Suppressor macrophage treated with lipopolysaccharide for 4 hours (primary cell): ENCODE results near the gene SLC29A4.
A peak's percentile ranks its signal among the peaks of the same experiment; 100 is the strongest.

Source experiments
- DNase-seq: peaks from one replicate; pipeline ENCODE4 v3.0.0-alpha.2; 2020

SLC29A4 gene

GRCh38 chr7:5324961-5325360, 42.2 kb downstream of the SLC29A4 start:
- DNase-seq = no peak

- no peak for DNase-seq
These were observed 47.5 kb downstream of the SLC29A4 start for GRCh38 chr7:5330288-5330687.

GRCh38 chr7:5332579-5332978, 49.8 kb downstream of the SLC29A4 start:
- no peak for DNase-seq

DNA sequence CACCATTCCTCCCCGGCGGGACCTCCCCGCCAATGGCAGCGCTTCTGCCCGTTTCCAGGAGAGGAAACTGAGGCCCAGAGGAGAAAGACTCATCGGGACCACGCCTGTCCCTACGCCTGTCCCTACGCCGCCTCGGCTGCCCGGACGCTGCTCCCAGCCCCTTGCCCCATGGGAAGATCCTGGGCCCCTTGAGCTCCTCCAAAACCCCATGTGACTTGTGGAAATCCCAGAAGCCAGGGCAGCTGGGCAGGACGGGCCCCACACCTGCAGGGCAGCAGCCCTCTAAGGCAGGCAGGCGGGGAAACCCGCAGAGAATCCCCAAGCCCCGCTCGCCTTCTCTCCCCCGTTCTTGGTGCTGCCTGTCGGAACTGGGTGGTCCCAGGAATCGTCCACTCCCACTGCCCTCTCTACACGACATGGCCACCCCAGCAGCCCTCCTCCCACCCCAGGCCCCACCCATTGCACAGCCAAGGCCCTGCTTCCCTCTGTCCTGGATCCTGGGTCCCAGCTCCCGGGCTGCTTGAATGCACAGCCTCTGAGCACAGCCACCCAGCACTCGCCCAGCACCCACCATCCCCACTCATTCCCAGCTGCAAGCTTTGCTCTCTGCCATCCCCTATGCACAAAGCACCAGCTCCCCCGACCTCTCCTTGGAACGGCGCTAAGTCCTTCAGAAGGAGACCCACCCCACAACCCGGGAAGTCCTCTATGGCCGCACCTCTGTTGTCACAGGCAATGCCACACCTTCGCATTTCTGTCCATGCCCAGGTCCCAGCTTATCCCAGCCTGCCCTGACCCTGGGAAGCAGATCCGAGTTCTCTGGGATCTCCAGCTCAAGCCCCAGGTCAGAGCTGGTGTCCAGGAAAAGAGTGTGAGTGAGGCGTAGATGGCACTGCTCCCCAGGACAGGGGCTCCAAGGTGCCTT, 50.6 kb downstream of the SLC29A4 start:
- no peak for DNase-seq

- no peak for DNase-seq
These were observed 51.9 kb downstream of the SLC29A4 start for GRCh38 chr7:5334671-5335070.

GRCh38 chr7:5337047-5337446, 54.3 kb downstream of the SLC29A4 start:
- DNase-seq = no peak

DNA sequence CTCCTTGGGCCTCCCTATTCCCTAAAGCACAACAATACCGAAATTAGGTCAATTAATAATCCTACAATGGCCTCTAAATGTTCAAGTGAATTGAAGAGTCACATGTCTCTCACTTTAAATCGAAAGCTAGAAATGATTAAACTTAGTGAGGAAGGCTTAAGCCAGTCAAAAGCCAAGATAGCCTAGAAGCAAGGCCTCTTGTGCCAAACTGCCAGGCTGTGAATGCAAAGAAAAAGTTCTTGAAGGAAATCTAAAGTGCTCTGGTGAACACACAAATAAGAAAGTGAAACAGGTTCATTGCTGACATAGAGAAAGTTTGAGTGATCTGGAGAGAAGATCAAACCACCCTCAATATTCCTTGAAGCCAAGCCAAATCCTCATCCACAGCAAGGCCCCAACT, 57.2 kb downstream of the SLC29A4 start:
- DNase-seq = no peak

- DNase-seq = no peak
These were observed 59.9 kb downstream of the SLC29A4 start for GRCh38 chr7:5342631-5343030.

DNA sequence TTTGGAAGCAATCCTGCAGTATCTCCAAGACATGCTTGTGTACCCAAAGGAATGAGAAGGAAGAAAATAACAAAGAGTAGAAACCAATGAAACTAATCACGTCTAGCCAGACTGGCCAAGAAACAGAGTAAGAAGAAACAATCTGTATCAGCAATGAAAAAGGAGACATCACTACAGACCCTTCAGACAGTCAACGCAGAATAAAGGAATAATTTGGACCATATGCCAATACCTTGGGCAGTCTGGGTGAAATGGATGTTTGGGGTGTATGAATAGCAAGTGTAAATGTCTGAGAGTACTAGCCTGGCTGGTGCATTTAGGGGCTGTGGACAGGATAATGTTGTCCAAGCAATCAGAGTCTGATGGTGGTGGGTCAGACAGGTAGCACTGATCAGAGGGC, 61.1 kb downstream of the SLC29A4 start:
- DNase-seq = no peak

GRCh38 chr7:5344342-5344741, 61.6 kb downstream of the SLC29A4 start:
- DNase-seq = no peak

GRCh38 chr7:5345171-5345570, 62.4 kb downstream of the SLC29A4 start:
- DNase-seq = no peak

DNA sequence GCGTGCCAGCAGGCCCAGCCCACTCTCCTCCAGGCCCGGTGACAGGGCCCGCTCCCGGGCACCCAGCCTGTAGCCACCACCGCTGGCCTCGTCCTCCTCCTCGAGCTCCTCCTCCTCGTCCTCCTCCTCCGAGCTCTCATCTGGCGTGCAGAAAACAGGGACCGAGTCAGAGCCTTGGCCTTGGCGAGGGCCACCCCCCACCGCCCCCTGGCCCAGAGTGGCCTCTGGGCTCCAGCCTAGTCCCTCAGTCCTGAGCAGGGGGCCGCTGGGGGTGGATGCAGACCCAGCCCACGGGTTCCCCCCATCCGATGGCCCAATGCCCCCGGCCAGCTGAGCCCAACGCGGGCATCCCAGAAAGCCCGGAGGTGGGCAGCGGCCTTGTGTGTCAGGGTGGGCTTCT, 62.9 kb downstream of the SLC29A4 start:
- no peak for DNase-seq

DNA sequence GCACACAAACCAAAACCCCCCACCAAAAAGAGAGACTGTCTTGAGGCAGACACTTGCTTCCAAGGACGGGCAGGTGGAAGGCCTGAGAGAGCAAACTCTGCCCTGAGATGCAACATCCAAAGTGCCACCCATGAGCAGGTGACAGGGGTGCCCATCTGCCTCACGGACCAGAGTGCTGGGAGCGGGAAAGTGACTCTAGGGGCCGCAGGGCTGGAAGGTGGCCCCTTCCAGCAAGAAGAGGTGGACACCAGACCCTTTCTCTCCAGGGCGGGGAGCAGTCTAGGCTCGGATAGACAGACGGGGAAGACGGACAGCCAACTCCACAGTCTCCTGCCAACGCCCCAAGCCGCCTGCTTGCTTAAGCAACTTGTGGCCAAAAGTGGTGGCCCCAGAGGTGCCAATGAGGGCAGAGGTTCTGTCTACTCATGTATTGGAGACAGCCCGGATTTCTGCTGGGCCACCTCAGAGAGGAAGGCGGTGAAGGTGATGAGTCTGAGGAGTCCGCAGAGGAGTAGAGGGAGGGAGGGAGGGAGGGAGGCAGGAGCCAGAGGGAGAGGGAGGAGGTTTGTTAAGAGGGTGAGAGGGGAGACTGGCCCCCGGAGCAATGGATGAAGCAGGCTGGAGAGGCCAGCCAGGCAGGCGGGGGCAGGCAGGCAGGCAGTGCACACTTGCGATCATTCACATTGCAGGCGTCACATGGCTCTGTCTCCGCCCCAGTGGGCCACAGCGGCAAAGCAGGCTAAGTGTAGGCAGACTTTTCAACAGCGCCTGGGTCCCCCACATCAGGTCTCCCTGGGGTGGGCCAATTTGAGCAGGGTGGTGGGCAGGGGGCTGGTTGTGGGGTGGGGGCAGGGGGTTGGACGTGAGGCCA, 65.6 kb downstream of the SLC29A4 start:
- DNase-seq = no peak

- DNase-seq = no peak
These were observed 66.2 kb downstream of the SLC29A4 start for GRCh38 chr7:5349005-5349380.

GRCh38 chr7:5349437-5350173, 66.9 kb downstream of the SLC29A4 start:
- DNase-seq = no peak

DNA sequence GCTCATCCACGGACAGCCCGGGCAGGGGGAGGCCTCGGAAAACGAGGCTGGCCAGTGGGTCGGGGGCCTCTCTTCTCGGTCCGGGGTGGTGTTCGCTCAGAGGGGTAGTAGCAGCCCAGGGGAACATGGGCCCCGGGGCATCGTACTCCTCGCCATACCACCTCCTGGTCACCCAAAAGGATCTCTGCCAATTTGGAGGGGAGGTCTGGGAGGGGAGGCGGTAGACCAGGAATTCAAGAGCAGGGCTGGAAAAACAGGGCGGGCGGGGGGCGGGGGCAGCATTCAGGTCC, 67.4 kb downstream of the SLC29A4 start:
- no peak for DNase-seq

DNA sequence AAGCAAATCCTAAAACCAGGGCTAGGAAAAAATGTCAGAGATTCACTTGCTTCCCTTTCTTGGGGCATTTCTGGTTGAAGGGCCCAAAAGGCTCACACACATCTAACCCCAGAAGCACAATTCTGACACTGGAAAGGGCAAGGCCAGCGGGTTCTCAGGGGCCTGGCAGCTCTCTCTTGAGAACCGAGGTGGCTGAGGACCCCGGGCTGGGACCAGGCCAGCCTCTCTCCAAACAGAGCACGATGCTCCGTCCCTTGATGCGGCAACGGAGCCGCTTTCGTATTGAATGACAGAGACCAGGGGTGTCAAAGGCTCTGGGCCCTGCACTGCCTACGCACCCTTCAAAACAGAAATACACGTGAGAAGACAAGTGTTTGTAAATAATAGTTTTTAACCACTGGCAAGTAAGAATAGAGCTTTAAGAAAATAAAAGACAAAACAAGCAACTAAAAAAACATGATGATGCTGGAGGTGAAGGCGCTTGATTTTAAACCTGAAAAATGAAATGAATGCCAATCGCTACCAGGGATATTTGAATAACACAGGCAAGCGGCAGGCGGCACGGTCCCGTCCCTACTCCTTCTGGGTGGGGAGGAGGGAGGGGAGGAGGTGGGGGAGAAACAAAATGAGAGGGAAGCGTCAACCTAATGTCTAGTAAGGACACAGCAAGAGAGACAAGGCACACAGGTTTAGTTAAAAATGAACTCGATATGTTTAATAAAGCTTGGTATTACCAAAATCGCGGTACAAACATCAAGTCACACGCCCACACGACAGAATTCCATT, 68.0 kb downstream of the SLC29A4 start:
- no peak for DNase-seq

- DNase-seq = no peak
These were observed 68.9 kb downstream of the SLC29A4 start for GRCh38 chr7:5351507-5352265.

DNA sequence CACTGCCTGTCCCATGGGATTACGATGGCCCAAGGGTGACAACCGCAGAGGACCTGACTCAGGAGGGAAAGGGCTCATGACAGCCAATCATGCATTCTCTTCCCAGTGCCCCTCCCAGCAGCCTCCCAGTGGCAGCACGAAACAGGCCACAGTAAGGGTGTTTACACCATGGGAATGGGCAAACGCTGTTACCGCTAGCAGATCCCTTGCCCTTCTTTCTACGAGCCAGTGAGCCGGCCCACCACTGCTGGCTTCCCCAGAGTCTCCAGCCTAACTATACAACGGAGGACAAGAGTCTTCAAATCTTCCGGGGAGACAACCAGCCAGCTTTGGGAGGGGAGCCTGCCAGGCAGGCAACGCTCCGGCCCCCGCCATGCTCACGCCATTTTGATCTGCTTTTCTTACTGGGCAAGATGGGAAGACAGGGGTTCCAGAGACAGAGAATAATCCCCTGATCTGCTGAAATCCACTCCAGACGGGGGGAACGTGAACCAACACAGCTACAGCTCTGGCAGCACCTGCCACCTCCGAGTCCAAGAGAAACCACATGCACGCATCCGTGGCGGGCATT, 69.8 kb downstream of the SLC29A4 start:
- no peak for DNase-seq

GRCh38 chr7:5354460-5355232, 71.9 kb downstream of the SLC29A4 start:
- peak; percentile 43 for DNase-seq
